Dedifferentiated amniotic fluid mesenchymal stem cell (primary cell): ENCODE measurements around the gene MRC1.

Source experiments
- DNase-seq: peaks from one replicate; pipeline ENCODE4 v3.0.0-alpha.2; 2016; ENCODE audit errors: extremely low spot score

The MRC1 gene

DNA sequence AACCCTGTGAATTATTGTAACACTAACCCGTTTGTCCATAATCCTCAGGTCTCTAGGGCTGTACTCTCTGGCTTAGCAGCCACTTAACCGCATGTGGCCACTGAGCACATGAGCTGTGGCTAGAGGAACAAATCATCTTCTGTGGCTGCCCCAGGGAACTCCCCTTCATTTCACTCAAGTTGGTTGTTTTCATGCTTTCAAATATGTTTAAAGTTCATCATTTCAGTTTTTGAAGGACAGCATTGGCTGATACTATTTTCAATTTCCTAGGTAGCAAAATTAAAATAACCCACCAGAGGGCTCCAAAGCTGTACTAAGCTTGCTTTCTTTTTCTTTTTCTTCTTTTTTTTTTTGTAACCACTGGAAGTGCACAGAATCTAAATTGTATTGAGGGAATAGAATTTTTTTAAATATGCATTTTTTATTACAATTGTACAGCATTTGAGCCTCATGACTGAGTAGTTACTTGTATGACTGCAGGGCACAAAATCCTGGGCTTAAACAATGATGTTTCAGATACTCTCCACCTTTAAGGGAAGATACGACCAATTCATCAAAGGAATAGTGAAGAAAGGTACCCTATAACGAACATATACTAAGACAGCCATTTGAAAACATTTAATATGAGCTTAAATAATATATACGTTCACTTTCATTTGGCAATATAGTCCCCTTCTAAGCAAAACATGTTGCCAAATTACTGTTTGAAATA lies 38.6 kb downstream of the MRC1 start:
- DNase-seq: peak; percentile 61

DNA sequence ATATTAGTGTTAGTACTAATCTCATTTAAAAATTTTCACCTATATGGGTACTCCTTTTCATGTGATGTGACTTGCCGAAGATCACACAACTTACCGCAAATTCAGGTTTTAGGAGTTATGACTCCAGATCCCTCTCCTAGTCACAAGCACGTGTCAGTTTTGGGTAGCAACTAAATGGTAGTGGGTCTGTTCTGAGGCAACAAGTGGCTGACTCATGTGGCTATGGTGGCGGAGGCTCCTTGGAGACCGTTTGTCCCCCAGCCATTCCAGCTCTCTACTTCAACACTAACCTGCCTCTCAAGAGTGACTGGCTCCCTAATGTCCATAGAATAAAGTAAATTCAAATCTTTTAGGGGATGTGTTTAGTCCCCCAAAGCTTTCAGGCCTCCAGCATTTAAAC lies 39.5 kb downstream of the MRC1 start:
- DNase-seq: no peak

- DNase-seq: no peak
Measured at GRCh38 chr10:17850501-17850900, 41.4 kb downstream of the MRC1 start.

GRCh38 chr10:17851611-17852010 lies 42.5 kb downstream of the MRC1 start:
- no peak for DNase-seq

GRCh38 chr10:17854044-17854652 lies 45.0 kb downstream of the MRC1 start:
- no peak for DNase-seq

DNA sequence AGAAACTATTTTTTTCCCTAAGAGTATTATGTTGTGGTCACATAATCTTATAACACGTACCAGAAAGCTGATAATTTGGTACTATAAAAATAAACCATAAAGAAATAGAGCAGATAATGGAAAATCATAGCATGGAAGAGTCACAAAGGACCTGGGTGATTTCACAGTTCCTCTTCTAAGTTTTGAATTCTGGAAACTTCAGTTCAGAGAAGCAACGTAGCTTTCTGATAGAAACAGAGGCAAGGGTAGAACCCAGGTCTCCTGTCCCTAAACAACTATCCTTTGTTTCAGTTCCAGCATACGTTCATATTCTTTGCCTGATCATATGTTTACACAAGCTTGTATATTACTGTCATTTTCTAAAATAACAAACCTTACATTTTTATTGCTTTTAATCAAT lies 47.9 kb downstream of the MRC1 start:
- no peak for DNase-seq

GRCh38 chr10:17859492-17860156 lies 50.5 kb downstream of the MRC1 start:
- no peak for DNase-seq

GRCh38 chr10:17861760-17862159 lies 52.6 kb downstream of the MRC1 start:
- no peak for DNase-seq

DNA sequence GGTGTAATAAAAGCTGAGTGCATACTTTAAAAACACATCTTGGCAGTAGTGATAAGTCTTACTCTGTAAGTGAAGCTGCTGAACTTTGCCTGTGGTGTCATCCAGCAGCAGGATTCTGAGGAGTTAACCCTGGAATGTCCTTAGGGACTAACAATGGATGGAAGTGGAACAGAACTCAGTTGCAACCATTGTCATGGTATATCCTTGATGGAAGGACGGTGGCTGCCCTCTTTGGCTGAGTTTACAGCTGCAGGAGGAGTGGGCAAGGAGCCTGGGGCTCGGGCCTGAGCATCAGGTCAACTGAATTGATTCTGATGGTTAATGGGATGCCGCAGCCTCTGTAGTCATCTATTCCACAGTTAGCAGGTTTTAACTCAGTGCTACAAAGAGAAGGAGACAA lies 56.2 kb downstream of the MRC1 start:
- no peak for DNase-seq

- DNase-seq: no peak
Measured at GRCh38 chr10:17866346-17866745, 57.2 kb downstream of the MRC1 start.

- no peak for DNase-seq
Measured at GRCh38 chr10:17867056-17867455, 57.9 kb downstream of the MRC1 start.

GRCh38 chr10:17871036-17871435 lies 61.9 kb downstream of the MRC1 start:
- DNase-seq: no peak

DNA sequence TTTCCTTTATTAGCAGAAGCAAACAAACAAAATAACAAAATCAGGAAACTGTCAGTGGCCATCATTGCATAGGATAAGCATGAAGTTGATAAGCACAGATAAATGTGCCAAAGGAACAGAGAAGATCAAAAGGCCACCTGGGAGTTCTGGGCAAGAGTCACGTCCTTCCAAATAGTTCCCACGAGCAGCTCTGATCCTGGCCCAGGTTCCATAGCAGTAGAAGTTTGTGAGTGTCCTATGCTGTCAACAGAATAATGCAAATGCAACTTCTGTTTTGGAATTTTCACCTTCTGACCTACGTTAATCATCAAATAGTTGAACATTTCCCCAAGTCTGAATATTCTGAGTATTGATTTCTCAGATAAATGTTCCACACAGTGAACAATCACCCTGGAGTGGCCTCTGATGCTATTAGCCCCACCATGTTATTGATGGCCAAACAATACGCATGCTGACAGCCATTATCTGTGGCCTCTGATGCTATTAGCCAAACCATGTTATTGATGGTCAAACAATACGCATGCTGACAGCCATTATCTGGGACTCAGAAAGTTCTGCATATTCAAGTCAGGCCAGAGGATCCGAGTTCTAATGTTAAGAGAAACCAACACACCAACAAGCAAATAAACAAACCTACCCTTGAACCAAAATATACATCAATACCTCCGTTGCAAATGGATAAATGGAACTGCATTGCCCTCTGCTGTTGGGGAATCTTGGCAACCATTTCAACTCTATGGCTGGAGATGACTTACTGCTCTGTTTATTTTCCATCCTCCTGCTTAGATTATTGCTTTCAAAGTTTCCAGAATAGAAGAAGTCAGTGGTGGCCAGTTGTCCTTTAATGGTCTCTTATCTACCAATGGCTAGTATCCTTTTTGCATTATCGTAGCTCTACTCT lies 63.3 kb downstream of the MRC1 start:
- DNase-seq: no peak

DNA sequence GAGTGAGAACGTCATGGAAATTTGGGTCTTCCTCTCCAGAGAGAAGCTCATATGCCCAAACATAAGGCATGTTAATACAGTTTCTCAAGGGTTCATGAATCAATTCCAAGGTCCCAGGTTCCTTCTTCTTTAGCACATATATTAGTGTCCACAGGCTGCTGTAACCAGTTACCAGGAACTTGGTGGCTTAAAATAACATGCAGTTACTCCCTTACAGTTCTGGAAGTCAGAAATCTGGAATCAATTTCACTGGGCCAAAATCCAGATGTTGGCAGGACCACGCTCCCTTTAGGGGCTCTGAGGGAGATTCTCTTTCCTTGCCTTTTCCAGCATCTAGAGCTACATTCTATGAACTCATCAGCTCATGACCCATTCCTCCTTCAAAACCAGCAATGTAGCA lies 64.8 kb downstream of the MRC1 start:
- DNase-seq: no peak

- no peak for DNase-seq
Measured at GRCh38 chr10:17877121-17877520, 68.0 kb downstream of the MRC1 start.

DNA sequence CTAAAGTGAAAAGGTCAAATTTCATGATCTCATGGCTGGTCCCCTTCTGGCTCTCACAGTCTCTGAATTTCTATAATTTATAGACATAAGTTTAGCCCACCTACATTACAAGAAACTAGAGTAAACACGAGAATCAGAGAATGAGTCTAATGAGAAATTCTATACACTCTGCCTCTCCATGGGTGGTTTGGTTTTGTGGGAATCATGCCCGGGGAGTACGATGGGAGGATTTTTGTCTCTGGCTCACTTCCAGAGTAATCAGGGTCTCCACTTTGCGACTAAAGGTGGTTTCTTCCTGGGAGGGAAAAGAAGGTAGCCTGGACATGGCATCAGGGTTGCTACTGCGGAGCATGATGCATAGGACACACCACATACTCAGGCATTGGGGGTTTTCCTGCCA lies 69.7 kb downstream of the MRC1 start:
- no peak for DNase-seq

DNA sequence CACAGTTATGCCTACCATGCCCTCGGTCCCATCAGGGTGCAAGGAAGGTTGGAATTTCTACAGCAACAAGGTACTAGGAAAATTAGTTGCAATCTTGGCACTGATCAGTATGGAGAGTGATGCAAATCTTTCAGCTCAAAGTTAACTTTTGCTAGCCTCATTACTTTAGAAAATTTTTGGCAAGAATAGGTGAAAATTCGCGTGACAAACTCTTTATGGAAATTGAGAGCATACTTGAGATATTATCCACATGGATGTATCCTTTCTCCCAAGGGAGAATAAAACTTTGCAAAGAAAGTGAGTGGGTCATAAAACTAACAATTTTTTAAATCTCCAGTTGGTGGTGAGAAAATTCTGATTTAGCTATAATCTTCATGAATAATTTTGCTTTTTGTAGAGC lies 71.5 kb downstream of the MRC1 start:
- no peak for DNase-seq

DNA sequence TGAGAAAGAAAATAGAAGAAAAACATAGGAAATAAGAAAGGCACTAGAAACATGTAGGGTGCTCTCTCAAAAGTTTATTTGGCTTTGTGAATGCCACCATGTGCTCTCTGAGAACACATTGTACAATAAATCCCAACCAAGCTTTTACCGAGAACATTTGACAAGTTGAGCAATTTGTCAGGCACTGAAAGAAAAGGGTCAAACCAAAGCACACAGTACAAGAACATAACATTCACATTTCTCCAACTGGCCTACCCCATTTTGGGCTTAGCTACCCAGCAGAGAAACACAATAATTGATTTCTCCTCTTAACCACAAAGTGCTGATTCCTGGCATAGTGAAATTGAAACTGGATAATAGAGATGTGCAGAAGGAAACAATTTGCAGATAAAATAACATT lies 73.4 kb downstream of the MRC1 start:
- no peak for DNase-seq

DNA sequence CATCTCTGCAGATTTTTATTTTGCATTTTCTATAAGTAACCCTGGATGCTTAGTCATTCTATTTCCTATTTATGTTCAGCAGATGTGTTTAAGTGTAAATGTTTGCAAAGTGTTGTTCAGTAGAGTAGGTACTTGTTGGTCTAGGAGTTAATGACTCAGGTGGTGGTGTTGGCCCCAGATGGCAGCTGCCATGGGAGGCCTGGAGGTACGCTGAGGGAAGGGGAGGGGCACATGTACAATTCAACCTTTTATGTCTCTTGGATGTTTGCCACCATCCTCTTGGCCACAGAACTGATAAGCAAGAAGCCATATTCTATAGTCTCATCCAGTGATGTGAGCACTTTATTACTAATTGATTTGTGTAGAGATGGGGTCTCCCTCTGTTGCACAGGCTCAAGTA lies 74.5 kb downstream of the MRC1 start:
- DNase-seq: no peak

- DNase-seq: no peak
Measured at GRCh38 chr10:17888189-17888588, 79.0 kb downstream of the MRC1 start.

GRCh38 chr10:17891435-17891834 lies 82.3 kb downstream of the MRC1 start:
- DNase-seq: no peak

GRCh38 chr10:17904564-17904963 lies 95.4 kb downstream of the MRC1 start:
- DNase-seq: no peak
